ENCODE results near the gene ACOT9. TPM values are rescaled to one million over a fixed set of nuclear protein-coding genes. Genes with fewer than 3 reads are reported as not detected.

The ACOT9 gene
- total and polyA plus RNA-seq, 12 donors = 18.4 to 58.3 (median 37.4) TPM

DNA sequence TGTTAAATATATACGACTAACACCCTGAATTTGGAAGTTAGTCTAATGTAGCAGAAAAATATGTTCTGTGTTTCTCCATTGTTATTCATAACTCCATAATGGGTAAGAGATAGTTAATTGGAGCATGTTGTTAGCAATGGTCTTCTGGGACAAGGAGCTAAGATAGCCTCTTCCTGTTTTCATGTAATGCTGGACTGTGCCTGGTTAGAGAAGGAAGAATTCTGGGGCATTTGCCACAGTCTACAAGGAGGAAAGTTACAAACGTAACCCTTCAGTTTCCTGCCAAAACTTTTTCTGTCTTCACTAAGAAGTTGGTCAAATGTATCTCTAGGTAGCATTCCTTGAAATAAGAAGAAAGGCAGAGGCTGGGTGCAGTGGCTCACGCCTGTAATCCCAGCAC, 70.0 kb downstream of the ACOT9 start:
- H3K36me3 ChIP-seq (replicated peaks in 1 of 2) = no peaks in the 10 kb centered on the region
- no peak overlapping the region for H3K4me3 ChIP-seq
- intact Hi-C loops (cut with DNase I) = no loop called here
- no peaks in the 10 kb centered on the region for H3K9me3 ChIP-seq (replicated peaks in 1 of 3)
- no peaks in the 10 kb centered on the region for H3K27me3 ChIP-seq
- TF ChIP-seq, protein P1, sequence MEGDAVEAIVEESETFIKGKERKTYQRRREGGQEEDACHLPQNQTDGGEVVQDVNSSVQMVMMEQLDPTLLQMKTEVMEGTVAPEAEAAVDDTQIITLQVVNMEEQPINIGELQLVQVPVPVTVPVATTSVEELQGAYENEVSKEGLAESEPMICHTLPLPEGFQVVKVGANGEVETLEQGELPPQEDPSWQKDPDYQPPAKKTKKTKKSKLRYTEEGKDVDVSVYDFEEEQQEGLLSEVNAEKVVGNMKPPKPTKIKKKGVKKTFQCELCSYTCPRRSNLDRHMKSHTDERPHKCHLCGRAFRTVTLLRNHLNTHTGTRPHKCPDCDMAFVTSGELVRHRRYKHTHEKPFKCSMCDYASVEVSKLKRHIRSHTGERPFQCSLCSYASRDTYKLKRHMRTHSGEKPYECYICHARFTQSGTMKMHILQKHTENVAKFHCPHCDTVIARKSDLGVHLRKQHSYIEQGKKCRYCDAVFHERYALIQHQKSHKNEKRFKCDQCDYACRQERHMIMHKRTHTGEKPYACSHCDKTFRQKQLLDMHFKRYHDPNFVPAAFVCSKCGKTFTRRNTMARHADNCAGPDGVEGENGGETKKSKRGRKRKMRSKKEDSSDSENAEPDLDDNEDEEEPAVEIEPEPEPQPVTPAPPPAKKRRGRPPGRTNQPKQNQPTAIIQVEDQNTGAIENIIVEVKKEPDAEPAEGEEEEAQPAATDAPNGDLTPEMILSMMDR (IDR thresholded peaks at IDR 0.05) = no peak
- TF ChIP-seq POLR2A (IDR thresholded peaks at IDR 0.05) = no peak
- H3K4me1 ChIP-seq (replicated peaks in 1 of 2) = peaks cover 0 to 3% of the 10 kb centered on the region in 2 donors
- WGBS, 4 donors = 51 to 94% (median 72%) methylated on average over 3 of the region's 3 CpGs
- H3K27ac ChIP-seq = no peak overlapping the region
- no peak for DNase-seq

DNA sequence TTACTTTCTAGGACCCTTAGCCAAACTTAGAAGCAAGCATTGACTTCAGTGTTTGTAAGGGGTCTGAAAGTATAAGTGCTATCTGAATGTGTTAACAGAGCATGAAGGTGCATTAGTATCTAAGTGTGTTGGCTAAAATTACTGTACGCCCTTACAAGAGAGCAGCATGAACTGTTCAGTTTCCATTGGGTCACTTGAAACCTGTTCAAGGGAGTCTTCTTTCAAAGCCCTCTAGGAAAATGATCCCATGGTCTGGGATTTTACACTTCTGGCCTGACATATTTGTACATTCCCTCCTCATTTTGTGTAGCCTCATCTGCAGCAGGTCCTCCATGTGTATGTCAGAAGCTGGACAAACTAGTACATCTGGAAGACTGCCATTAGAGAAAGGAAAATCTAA, 72.5 kb downstream of the ACOT9 start:
- Histone ChIP-seq H3K9me3 (replicated peaks in 1 of 3) (no peaks in the 10 kb centered on the region), H3K27ac (no peak overlapping the region)

GRCh38 chrX:23668335-23668734, 74.7 kb downstream of the ACOT9 start:
- intact Hi-C loops (cut with DNase I) = no loop called here

More for the DNA sequence above, 72.5 kb downstream of the ACOT9 start:
- TF ChIP-seq, protein P1 (IDR thresholded peaks at IDR 0.05) = no peak
- TF ChIP-seq POLR2A (IDR thresholded peaks at IDR 0.05) = no peak
- DNase-seq = no peak
- WGBS, 4 donors = 81 to 100% (median 90%) methylated on average over 1 of the region's 1 CpG
- Histone ChIP-seq H3K27me3 (no peaks in the 10 kb centered on the region), H3K4me3 (no peak overlapping the region), H3K4me1 (replicated peaks in 1 of 2) (peaks cover 0 to 7% of the 10 kb centered on the region in 2 donors), H3K36me3 (replicated peaks in 1 of 2) (no peaks in the 10 kb centered on the region)
- intact Hi-C loops (cut with DNase I) = no loop called here

GRCh38 chrX:23667239-23668177, 75.6 kb downstream of the ACOT9 start, which contains the start of gene PRDX4:
Gene PRDX4, plus strand, starts transcription at chrX:23667493. Its CDS starts 78 bp downstream, at chrX:23667571.
- Histone ChIP-seq H3K9me3 (replicated peaks in 1 of 3) (no peaks in the 10 kb centered on the region), H3K27me3 (no peaks in the 10 kb centered on the region), H3K4me1 (replicated peaks in 1 of 2) (peaks cover 0 to 8% of the 10 kb centered on the region in 2 donors), H3K36me3 (replicated peaks in 1 of 2) (no peaks in the 10 kb centered on the region), H3K4me3 (peak within 1 kb of the TSS in 3 of 4 donors; percentile 27 to 66 (median 48)), H3K27ac (peak within 1 kb of the TSS in 2 of 5 donors; percentile 78 to 82)
- DNase-seq = peak; percentile 91 to 94 (median 92)
- intact Hi-C loops (cut with DNase I) = no loop called here
- TF ChIP-seq, protein P1 (IDR thresholded peaks at IDR 0.05) = no peak
- peak in 1 of 2 donors; percentile 68 for TF ChIP-seq POLR2A (IDR thresholded peaks at IDR 0.05)
- WGBS, 4 donors = 0 to 25% (median 11%) methylated on average over 11 to 72 of the region's 73 CpGs

More at GRCh38 chrX:23668335-23668734, 74.7 kb downstream of the ACOT9 start:
- H3K4me3 ChIP-seq = peak overlapping the region in 2 of 4 donors; percentile 27 to 66
- no peaks in the 10 kb centered on the region for H3K9me3 ChIP-seq (replicated peaks in 1 of 3)
- H3K27ac ChIP-seq = peak overlapping the region in 1 of 5 donors; percentile 78
- H3K36me3 ChIP-seq (replicated peaks in 1 of 2) = no peaks in the 10 kb centered on the region
- H3K27me3 ChIP-seq = no peaks in the 10 kb centered on the region
- DNase-seq = no peak
- TF ChIP-seq, protein P1 (IDR thresholded peaks at IDR 0.05) = no peak
- TF ChIP-seq POLR2A (IDR thresholded peaks at IDR 0.05) = no peak
- 8 to 32% (median 15%) methylated on average over 3 of the region's 3 CpGs for WGBS, 4 donors
- H3K4me1 ChIP-seq (replicated peaks in 1 of 2) = peaks cover 0 to 7% of the 10 kb centered on the region in 2 donors
